OCI-LY7 (cell line): ENCODE measurements around the gene MCEE. TPM values are rescaled to one million over a fixed set of nuclear protein-coding genes. Genes with fewer than 3 reads are reported as not detected.

Experiments used
- BruUV-seq: library from RNA; stranded (reverse); fragments of 400-500 nt; replicated peaks from 2 replicates; lab custom pipeline; 2021; lab: Mats Ljungman, UMichigan
- CTCF ChIA-PET: fragments of 300-600 bp; sonication (Branson Sonifier 250); formaldehyde crosslinking; loops from one replicate; lab custom pipeline; 2022; ENCODE audit warnings: antibody characterized with exemption; ENCODE audit not compliant: unreplicated experiment; lab: Charles Lee
- POLR2A ChIA-PET: fragments of 300-600 bp; sonication (Branson Sonifier 250); formaldehyde crosslinking; loops from one replicate; lab custom pipeline; 2022; ENCODE audit warnings: antibody characterized with exemption; lab: Charles Lee
- DNase-seq: peaks from one replicate; pipeline ENCODE4 v3.0.0-alpha.2; 2015; ENCODE audit warnings: low spot score
- H2AFZ ChIP-seq: fragments of 200-600 bp; sonication (generic), shearing (Covaris generic); 2 replicates; pipeline ENCODE4 v1.6.1; 2014; ENCODE audit warnings: mild to moderate bottlenecking, antibody characterized with exemption, low read length, moderate library complexity
- H3K27ac ChIP-seq: fragments of 200-600 bp; sonication (generic); 2 replicates; pipeline ENCODE4 v1.5.1; 2014; ENCODE audit warnings: mixed run types, low read depth, mild to moderate bottlenecking, moderate library complexity, low read length, inconsistent platforms; ENCODE audit not compliant: poor library complexity, severe bottlenecking
- H3K36me3 ChIP-seq: fragments of 200-600 bp; sonication (generic); 2 replicates; pipeline ENCODE4 v1.6.1; 2014; ENCODE audit warnings: mild to moderate bottlenecking, antibody characterized with exemption, low read length, moderate library complexity, mixed read lengths; ENCODE audit not compliant: insufficient read depth
- H3K4me1 ChIP-seq: fragments of 200-600 bp; sonication (generic); 2 replicates; pipeline ENCODE4 v1.5.1; 2014; ENCODE audit warnings: mild to moderate bottlenecking, low read length; ENCODE audit not compliant: insufficient read depth, poor library complexity, severe bottlenecking
- H3K4me2 ChIP-seq: fragments of 200-600 bp; sonication (generic); 2 replicates; pipeline ENCODE4 v1.6.1; 2014; ENCODE audit warnings: mild to moderate bottlenecking, low read length
- H3K4me3 ChIP-seq: fragments of 200-600 bp; sonication (generic); 2 replicates; pipeline ENCODE4 v1.5.1; 2014; ENCODE audit warnings: mild to moderate bottlenecking, low read depth, low read length; ENCODE audit not compliant: poor library complexity, severe bottlenecking
- H3K79me2 ChIP-seq: fragments of 200-600 bp; sonication (generic); 2 replicates; pipeline ENCODE4 v1.6.1; 2016; ENCODE audit warnings: low read depth, mild to moderate bottlenecking, low read length, moderate library complexity, mixed read lengths; ENCODE audit not compliant: insufficient read depth
- H3K9me2 ChIP-seq: fragments of 200-600 bp; sonication (generic); 2 replicates; pipeline ENCODE4 v1.6.1; 2016; ENCODE audit warnings: mild to moderate bottlenecking, low read length, mixed read lengths; ENCODE audit not compliant: insufficient read depth
- H3K9me3 ChIP-seq: fragments of 200-600 bp; sonication (generic); 2 replicates; pipeline ENCODE4 v1.6.1; 2014; ENCODE audit warnings: mild to moderate bottlenecking, mixed run types, low read length, mixed read lengths
- H4K20me1 ChIP-seq: fragments of 200-600 bp; sonication (generic); 2 replicates; pipeline ENCODE4 v1.6.1; 2014; ENCODE audit warnings: mild to moderate bottlenecking, antibody characterized with exemption, low read length, moderate library complexity, mixed read lengths; ENCODE audit not compliant: insufficient read depth
- CTCF ChIP-seq: fragments of 200-600 bp; sonication (generic); conservative IDR thresholded peaks from 2 replicates; pipeline ENCODE4 v1.5.1; 2014; ENCODE audit warnings: mild to moderate bottlenecking, antibody characterized with exemption, low read length, moderate library complexity, mixed read lengths
- EZH2phosphoT487 ChIP-seq: fragments of 200-600 bp; sonication (generic); IDR thresholded peaks from 2 replicates; pipeline ENCODE4 v1.6.1; 2018; ENCODE audit warnings: low read depth, borderline replicate concordance, mild to moderate bottlenecking, mixed run types, antibody characterized with exemption, low read length, moderate library complexity, mixed read lengths
- intact Hi-C: fragments of 100-400 bp; cut with micrococcal nuclease; formaldehyde crosslinking; loops from one replicate; pipeline ENCODE4 v1.10.0; 2022; ENCODE audit not compliant: unreplicated experiment
- total RNA-seq, 2 experiments: library from RNA; depleted of rRNA in 1 of 2; stranded (reverse); fragments of >200 nt in 1 of 2; shearing (Covaris generic) in 1 of 2; gene quantifications; 2 replicates each; pipeline ENCODE4 v1.2.3, GENCODE V29; 2014 to 2022

MCEE gene
- total RNA-seq, 2 experiments from 2014 or later: 26.4 to 30.8 TPM

DNA sequence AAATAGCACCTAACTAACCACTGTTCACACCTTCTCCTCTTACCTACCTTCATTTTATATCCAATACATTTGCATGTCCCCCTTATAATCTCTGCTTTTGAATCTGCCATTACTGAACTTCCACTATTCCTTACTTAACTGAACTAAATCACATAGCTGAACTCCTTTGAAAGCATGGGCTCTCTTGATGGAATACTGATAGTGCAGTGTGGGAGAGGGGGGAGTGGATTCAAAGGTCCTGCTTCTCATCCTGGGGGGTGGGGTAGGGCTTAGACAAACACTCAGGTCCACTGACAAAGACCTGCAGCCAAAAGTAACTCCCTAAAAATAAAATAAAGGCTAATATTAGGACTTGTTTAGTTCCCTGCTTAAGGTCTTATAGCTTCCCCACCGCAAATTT is 8.6 kb downstream of the MCEE start:
- intact Hi-C loops: no loop called here
- H3K4me2 ChIP-seq: no peak overlapping the region
- no TSS peak for BruUV-seq
- ChIA-PET CTCF (no interaction called here), POLR2A (interaction anchor here (1.4 kb wide), 1 partner anchor 10 kb away, joined by 5 read pairs; no protein-coding TSS in a partner anchor)
- no peak overlapping the region for H3K4me3 ChIP-seq
- no peaks in the 10 kb centered on the region for H4K20me1 ChIP-seq
- TF ChIP-seq EZH2phosphoT487 (no peak), CTCF (no peak)
- no peaks in the 10 kb centered on the region for H3K4me1 ChIP-seq
- peaks cover 73% of the 10 kb centered on the region for H3K36me3 ChIP-seq
- no peak for DNase-seq
- peaks cover 13% of the 10 kb centered on the region; the same call in 1 of the 2 replicates for H3K79me2 ChIP-seq
- H3K27ac ChIP-seq: no peak overlapping the region
- H2AFZ ChIP-seq: no peak overlapping the region
- no peaks in the 10 kb centered on the region for H3K9me3 ChIP-seq
- H3K9me2 ChIP-seq: no peaks in the 10 kb centered on the region

DNA sequence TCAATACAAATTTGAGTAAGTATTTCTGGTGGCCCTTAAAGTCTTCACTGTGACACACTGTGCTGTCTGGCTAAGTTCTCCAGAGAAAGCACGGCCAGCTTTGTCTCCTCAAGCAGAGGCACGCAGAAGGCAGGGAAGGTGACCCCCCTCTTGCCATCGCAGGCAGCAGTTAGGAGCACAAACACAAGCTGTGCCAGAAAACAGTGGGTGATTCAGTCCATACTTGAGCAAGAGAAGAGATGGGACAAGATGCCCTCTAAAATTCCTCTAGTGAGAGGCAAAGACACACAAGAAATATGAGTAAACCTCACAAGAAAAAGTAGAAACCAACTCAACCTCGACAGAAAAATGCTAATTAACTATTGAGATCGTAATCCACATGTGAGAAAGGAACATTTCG is 9.8 kb downstream of the MCEE start:
- POLR2A ChIA-PET: interaction anchor here (0.8 kb wide), 1 partner anchor 9 kb away, joined by 3 read pairs; no protein-coding TSS in a partner anchor
- Histone ChIP-seq H2AFZ (no peak overlapping the region), H3K9me3 (no peaks in the 10 kb centered on the region), H4K20me1 (no peaks in the 10 kb centered on the region), H3K27ac (no peak overlapping the region), H3K4me1 (no peaks in the 10 kb centered on the region), H3K79me2 (peaks cover 4% of the 10 kb centered on the region; the same call in 1 of the 2 replicates), H3K9me2 (no peaks in the 10 kb centered on the region), H3K4me3 (no peak overlapping the region), H3K4me2 (no peak overlapping the region), H3K36me3 (peaks cover 75% of the 10 kb centered on the region)
- TF ChIP-seq EZH2phosphoT487: no peak
- TF ChIP-seq CTCF: no peak
- CTCF ChIA-PET: no interaction called here
- no peak for DNase-seq
- intact Hi-C loops: no loop called here
- no TSS peak for BruUV-seq

DNA sequence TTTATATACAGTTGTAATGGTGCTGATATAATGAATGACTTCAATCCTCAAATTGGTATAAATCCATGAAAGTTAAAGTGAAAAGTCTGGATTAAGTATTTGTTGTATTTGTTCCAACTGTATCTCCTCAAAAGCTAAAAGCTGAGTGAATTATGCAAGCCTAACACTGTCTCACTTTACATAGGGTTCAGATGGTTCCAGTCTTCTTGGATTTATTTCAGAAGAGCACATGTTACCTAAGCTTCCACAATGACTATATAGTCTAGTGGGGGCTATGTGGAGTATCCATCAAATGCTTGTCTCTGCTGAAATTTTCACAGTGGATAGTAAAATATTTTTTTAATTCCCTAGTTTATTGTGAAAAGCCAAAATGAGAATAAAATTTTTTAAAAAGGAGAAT is 13.0 kb downstream of the MCEE start:
- ChIA-PET CTCF (no interaction called here), POLR2A (no interaction called here)
- Histone ChIP-seq H3K27ac (no peak overlapping the region), H3K4me2 (no peak overlapping the region), H3K36me3 (peaks cover 71% of the 10 kb centered on the region), H3K9me3 (no peaks in the 10 kb centered on the region), H4K20me1 (no peaks in the 10 kb centered on the region), H2AFZ (no peak overlapping the region), H3K79me2 (no peaks in the 10 kb centered on the region; the same call in 1 of the 2 replicates), H3K4me1 (no peaks in the 10 kb centered on the region), H3K9me2 (no peaks in the 10 kb centered on the region), H3K4me3 (no peak overlapping the region)
- TF ChIP-seq CTCF (no peak), EZH2phosphoT487 (no peak)
- intact Hi-C loops: no loop called here
- no TSS peak for BruUV-seq
- no peak for DNase-seq
